Naive thymus-derived CD8-positive, alpha-beta T cell (primary cell): ENCODE results near the gene BACE1. TPM values are rescaled to one million over a fixed set of nuclear protein-coding genes. Genes with fewer than 3 reads are reported as not detected.
A peak's percentile ranks its signal among the peaks of the same experiment; 100 is the strongest.
"Not testable (repeated sequence)": the region's sequence is repeated elsewhere in the genome, so short reads cannot be mapped to it uniquely, and the experiment has no call there.

Experiments
- ATAC-seq, 2 donors: fragments of 150-1000 bp; cut with Tn5 transposase in 1 of 2; sonication (Bioruptor Pico), chemical (Tn5 transposase) in 1 of 2; 1 replicate in 1 of 2; 2 replicates in 1 of 2; pipeline ENCODE4 v1.10.0; 2021; ENCODE audit warnings: mild to moderate bottlenecking in 2 of 2, moderate library complexity in 2 of 2
- POLR2A ChIA-PET: fragments of 350-600 bp; sonication (Branson Sonifier 250); formaldehyde crosslinking; loops from one replicate; lab custom pipeline; 2021; ENCODE audit warnings: antibody characterized with exemption; lab: Charles Lee
- DNase-seq, 10 donors: peaks; one replicate each; pipeline versions ENCODE4 v3.0.0 to v3.0.0-alpha.2; 2020 to 2022
- H3K27ac Mint-ChIP-seq, 10 donors: one replicate each; pipeline ENCODE4 v1.8.0; 2020 to 2022; ENCODE audit warnings: mild to moderate bottlenecking in 10 of 10, mixed read lengths in 10 of 10, moderate library complexity in 4 of 10, inconsistent platforms in 1 of 10
- H3K27me3 Mint-ChIP-seq, 5 donors: one replicate each; pipeline ENCODE4 v1.8.0; 2021 to 2022; ENCODE audit warnings: mixed read lengths in 5 of 5
- H3K36me3 Mint-ChIP-seq, 3 donors: one replicate each; pipeline ENCODE4 v1.8.0; 2020 to 2022; ENCODE audit warnings: mixed read lengths in 3 of 3, mild to moderate bottlenecking in 2 of 3, inconsistent platforms in 1 of 3
- H3K4me1 Mint-ChIP-seq, 4 donors: one replicate each; pipeline ENCODE4 v1.8.0; 2021 to 2022; ENCODE audit warnings: mixed read lengths in 4 of 4
- H3K4me3 Mint-ChIP-seq, 10 donors: one replicate each; pipeline ENCODE4 v1.8.0; 2020 to 2022; ENCODE audit warnings: mild to moderate bottlenecking in 10 of 10, mixed read lengths in 10 of 10, moderate library complexity in 6 of 10, inconsistent platforms in 1 of 10
- H3K9me3 Mint-ChIP-seq, 9 donors: one replicate each; pipeline ENCODE4 v1.8.0; 2020 to 2022; ENCODE audit warnings: mixed read lengths in 9 of 9, mild to moderate bottlenecking in 3 of 9, inconsistent platforms in 1 of 9, moderate library complexity in 1 of 9
- polyA plus RNA-seq, 3 donors: library from polyadenylated mRNA; unstranded; fragments of 300-500 nt; fragmentation: Illumina TruSeq; gene quantifications; one replicate each; pipeline ENCODE4 v1.2.3, GENCODE V29; 2021
- total RNA-seq, 8 experiments: library from RNA in 2 of 8; stranded (reverse) in 2 of 8; gene quantifications; one replicate each; pipeline ENCODE4 v1.2.3 and lab custom pipeline; 2021 to 2026

The BACE1 gene
- total and polyA plus RNA-seq, 5 experiments from 2014 or later = 0.08 to 0.41 (median 0.27) TPM; not detected in 1

DNA sequence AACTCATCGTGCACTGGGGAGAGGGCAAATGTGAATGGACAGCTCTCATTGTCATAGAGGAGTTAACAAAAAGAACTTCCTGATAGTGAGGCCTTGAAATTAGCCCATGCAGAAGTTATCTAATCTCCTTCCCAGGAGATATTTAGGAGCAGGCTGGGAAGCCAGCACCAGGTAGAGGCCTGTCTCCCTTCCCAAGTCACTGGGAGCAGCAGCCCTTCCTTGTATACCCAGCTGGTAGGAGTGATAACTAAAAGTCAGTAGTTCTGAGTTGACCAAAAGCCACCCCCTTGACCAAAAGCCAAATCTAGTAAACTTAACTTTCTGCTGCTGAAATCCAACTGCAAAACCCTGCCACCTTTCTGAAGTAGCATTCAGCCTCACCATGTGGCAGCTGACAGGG is 26.3 kb downstream of the BACE1 start:
- DNase-seq (no peak), ATAC-seq (no peak)
- peaks cover 0 to 37% (median 17%) of the 10 kb centered on the region in 3 donors for H3K36me3 Mint-ChIP-seq
- no peaks in the 10 kb centered on the region for H3K9me3 Mint-ChIP-seq
- POLR2A ChIA-PET = no interaction called here
- no peak overlapping the region for H3K4me3 Mint-ChIP-seq
- peak overlapping the region in 1 of 10 donors; percentile 63 for H3K27ac Mint-ChIP-seq
- H3K4me1 Mint-ChIP-seq = no peaks in the 10 kb centered on the region
- H3K27me3 Mint-ChIP-seq = no peaks in the 10 kb centered on the region

DNA sequence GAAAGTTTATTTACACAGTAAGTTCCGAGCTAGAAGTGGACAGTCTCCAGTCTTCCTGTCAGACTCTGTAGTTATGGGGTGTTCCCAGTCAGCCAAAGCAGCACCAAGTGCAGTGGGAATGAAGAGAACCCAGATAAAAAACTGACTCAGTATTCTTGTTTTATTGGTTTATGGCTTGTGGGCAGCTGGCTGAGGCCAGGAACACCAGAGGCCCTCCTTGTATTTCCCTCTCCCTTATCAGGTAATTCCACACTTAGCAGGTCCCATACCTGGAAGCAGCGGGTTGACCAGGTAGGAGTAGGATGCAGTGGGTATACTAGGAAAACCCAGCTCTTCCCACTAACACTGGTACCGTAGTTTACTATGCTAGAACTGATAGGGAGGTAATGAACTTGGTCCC is 28.4 kb downstream of the BACE1 start:
- POLR2A ChIA-PET = no interaction called here
- ATAC-seq = no peak
- DNase-seq = no peak
- Mint-ChIP-seq H3K27me3 (no peaks in the 10 kb centered on the region), H3K27ac (peak overlapping the region in 1 of 10 donors; percentile 75), H3K4me3 (no peak overlapping the region), H3K4me1 (no peaks in the 10 kb centered on the region), H3K36me3 (peaks cover 2 to 53% (median 24%) of the 10 kb centered on the region in 3 donors), H3K9me3 (no peaks in the 10 kb centered on the region)

DNA sequence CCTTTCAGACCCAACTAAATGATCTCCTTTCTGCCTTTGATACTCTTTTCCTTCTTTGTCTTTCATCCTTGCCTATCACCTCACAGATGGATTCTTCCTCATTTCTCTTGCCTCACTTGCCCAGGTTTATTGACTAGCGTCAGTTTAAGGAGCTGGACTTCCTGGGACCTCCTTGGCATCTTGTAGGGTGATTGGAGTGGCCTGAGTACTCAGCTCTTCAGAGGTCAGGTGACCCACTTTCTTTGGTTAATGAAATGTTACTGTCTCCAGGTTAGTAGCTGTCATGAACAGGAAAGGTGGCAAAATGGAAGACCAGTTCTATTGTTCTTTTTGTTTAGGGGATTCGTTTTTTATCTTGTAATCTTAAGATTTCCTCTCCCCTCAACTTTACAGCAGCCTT is 29.5 kb downstream of the BACE1 start:
- ATAC-seq (no peak), DNase-seq (no peak)
- no peaks in the 10 kb centered on the region for H3K27me3 Mint-ChIP-seq
- no peak overlapping the region for H3K4me3 Mint-ChIP-seq
- peaks cover 13 to 64% (median 26%) of the 10 kb centered on the region in 3 donors for H3K36me3 Mint-ChIP-seq
- POLR2A ChIA-PET = no interaction called here
- H3K9me3 Mint-ChIP-seq = no peaks in the 10 kb centered on the region
- peak overlapping the region in 3 of 10 donors; percentile 0 to 35 (median 8) for H3K27ac Mint-ChIP-seq
- no peaks in the 10 kb centered on the region for H3K4me1 Mint-ChIP-seq

DNA sequence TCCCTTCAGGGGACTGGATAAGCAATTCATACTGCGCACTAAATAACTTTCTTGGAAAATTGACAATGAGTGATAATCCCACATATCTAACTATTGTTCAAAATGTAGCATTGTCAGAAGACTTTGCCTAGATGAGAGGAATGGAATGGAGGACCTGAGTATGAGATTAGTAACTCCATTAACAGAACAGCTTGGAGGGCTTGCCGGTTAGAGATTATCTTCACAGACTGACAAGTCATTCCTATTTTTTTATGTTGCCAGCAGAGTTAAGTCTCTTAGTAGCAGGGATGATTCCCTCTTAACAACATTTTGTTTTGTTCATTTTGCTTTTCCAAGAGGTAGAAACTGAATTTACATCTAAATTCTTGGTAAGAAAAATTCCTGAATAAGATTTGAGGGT is 32.0 kb downstream of the BACE1 start:
- no peaks in the 10 kb centered on the region for H3K9me3 Mint-ChIP-seq
- POLR2A ChIA-PET = interaction anchor here (1.6 kb wide), 1 partner anchor 57 kb away, joined by 3 read pairs; no protein-coding TSS in a partner anchor
- H3K4me3 Mint-ChIP-seq = no peak overlapping the region
- peaks cover 14 to 80% (median 29%) of the 10 kb centered on the region in 3 donors for H3K36me3 Mint-ChIP-seq
- no peak for ATAC-seq
- no peaks in the 10 kb centered on the region for H3K27me3 Mint-ChIP-seq
- H3K4me1 Mint-ChIP-seq = peaks cover 0 to 7% (median 2%) of the 10 kb centered on the region in 4 donors
- no peak overlapping the region for H3K27ac Mint-ChIP-seq
- DNase-seq = no peak

DNA sequence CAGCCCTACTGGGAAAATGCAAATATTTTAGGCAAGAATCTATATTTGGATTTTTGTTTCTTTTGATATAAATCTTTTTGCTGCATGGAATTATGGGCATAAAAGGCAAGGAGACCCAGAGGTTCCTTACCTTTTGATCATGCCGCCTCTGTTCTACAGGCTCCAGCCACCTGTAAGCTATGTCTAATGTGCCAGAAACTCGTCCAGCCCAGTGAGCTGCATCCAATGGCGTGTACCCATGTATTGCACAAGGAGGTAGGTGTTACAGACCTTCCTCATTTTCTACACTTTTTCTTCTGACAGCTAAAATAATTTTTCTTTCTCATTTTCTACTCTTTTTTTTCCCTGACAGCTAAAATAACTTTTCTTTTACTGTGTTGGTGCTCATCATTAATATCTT is 33.1 kb downstream of the BACE1 start:
- Mint-ChIP-seq H3K27me3 (no peaks in the 10 kb centered on the region), H3K9me3 (no peaks in the 10 kb centered on the region), H3K4me1 (peaks cover 0 to 7% (median 3%) of the 10 kb centered on the region in 4 donors), H3K27ac (peak overlapping the region in 1 of 10 donors; percentile 13), H3K36me3 (peaks cover 14 to 79% (median 27%) of the 10 kb centered on the region in 3 donors), H3K4me3 (no peak overlapping the region)
- POLR2A ChIA-PET = interaction anchor here (1.6 kb wide), 1 partner anchor 56 kb away, joined by 3 read pairs; no protein-coding TSS in a partner anchor
- no peak for ATAC-seq
- no peak for DNase-seq

DNA sequence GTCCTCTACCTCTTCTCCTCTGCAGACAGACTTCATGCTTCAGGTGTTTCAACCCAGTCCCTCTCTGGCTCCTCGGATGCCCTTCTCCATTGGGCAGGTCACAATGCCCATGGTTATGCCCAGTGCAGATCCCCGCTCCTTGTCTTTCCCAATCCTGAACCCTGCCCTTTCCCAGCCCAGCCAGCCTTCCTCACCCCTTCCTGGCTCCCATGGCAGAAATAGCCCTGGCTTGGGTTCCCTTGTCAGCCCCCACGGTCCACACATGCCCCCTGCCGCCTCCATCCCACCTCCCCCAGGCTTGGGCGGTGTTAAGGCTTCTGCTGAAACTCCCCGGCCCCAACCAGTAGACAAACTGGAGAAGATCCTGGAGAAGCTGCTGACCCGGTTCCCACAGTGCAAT is 34.2 kb downstream of the BACE1 start:
- Mint-ChIP-seq H3K36me3 (peaks cover 14 to 75% (median 27%) of the 10 kb centered on the region in 3 donors), H3K4me3 (no peak overlapping the region), H3K27me3 (no peaks in the 10 kb centered on the region), H3K27ac (peak overlapping the region in 3 of 10 donors; percentile 19 to 60 (median 53)), H3K4me1 (peaks cover 0 to 7% (median 3%) of the 10 kb centered on the region in 4 donors), H3K9me3 (no peaks in the 10 kb centered on the region)
- POLR2A ChIA-PET = no interaction called here
- DNase-seq = no peak
- no peak for ATAC-seq

DNA sequence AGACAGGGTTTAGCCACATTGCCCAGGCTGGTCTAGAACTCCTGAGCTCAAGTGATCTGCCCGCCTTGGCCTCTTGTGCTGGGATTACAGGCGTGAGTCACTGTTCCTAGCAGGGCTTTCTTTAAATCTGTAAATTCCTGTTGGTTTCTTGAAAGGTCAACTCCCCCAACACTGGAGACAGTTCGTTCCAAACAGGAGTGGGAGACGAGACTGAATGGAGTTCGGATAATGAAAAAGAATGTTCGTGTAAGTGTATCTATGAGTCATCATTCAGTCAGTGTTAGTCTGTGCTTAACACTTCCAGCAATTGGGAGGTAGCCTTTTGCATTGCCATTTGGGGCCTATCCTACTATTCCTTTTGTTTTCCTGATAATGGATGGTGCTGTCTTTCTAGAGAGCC is 34.9 kb downstream of the BACE1 start:
- peak overlapping the region in 1 of 10 donors; percentile 18 for H3K4me3 Mint-ChIP-seq
- H3K9me3 Mint-ChIP-seq = no peaks in the 10 kb centered on the region
- peaks cover 0 to 7% (median 3%) of the 10 kb centered on the region in 4 donors for H3K4me1 Mint-ChIP-seq
- H3K27ac Mint-ChIP-seq = peak overlapping the region in 2 of 10 donors; percentile 15 to 19
- peaks cover 14 to 68% (median 25%) of the 10 kb centered on the region in 3 donors for H3K36me3 Mint-ChIP-seq
- H3K27me3 Mint-ChIP-seq = no peaks in the 10 kb centered on the region
- DNase-seq (no peak), ATAC-seq (no peak)
- POLR2A ChIA-PET = no interaction called here

DNA sequence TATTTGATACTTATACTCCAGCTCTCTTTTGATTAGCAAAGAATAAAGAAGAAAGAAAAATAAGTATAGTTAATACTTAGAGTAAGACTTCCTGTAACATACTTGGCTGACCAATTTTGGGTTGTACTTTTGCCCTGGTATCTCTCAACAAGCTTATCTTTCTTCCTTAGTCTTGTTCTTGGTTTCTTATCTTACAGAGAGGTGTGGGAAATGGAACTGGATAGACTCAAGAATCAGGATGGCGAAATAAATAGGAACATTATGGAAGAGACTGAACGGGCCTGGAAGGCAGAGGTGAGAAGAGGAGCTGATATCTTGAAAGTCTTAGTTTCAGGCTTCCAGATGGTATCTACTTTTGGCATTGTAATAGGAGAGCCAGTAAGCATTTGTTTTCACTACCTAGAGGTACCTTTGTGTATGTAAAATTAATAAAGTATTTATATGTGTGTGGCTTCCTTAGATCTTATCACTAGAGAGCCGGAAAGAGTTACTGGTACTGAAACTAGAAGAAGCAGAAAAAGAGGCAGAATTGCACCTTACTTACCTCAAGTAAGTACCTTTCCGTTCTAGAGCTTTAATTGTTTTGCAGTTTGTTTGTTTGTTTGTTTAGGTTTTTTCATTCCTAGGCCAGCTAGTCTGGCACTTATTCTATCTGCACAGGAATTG is 36.2 kb downstream of the BACE1 start:
- Mint-ChIP-seq H3K36me3 (peaks cover 14 to 67% (median 21%) of the 10 kb centered on the region in 3 donors), H3K27ac (peak overlapping the region in 6 of 10 donors; percentile 19 to 96 (median 51))
- no peak for ATAC-seq

DNA sequence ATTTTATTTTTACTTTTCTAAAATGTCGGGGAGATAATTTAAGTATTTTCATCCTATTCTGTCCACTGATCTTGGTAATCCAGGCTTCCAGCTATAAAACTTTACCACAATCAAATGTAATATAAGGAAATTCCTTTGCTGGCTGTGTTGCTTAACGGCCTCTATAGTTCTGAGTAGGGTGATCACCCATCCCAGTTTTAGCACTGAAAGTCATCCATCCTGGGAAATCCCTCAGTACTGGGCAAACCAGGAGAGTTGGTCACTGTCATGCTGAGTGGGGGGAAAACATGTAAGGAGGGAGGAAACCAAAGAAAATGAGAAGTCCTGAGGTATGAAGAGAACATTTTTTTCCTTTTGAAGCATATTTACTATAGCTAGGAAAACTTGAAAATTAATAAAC is 37.7 kb downstream of the BACE1 start:
- no peak for DNase-seq
- POLR2A ChIA-PET = no interaction called here
- Mint-ChIP-seq H3K27ac (peak overlapping the region in 1 of 10 donors; percentile 43), H3K36me3 (peaks cover 14 to 62% (median 25%) of the 10 kb centered on the region in 3 donors), H3K4me1 (peaks cover 0 to 20% (median 3%) of the 10 kb centered on the region in 4 donors), H3K9me3 (peaks cover 0 to 3% (median 0%) of the 10 kb centered on the region in 9 donors), H3K27me3 (no peaks in the 10 kb centered on the region), H3K4me3 (no peak overlapping the region)
- no peak for ATAC-seq

More for the DNA sequence above, 36.2 kb downstream of the BACE1 start:
- Mint-ChIP-seq H3K4me1 (peaks cover 0 to 17% (median 3%) of the 10 kb centered on the region in 4 donors), H3K9me3 (no peaks in the 10 kb centered on the region), H3K27me3 (no peaks in the 10 kb centered on the region), H3K4me3 (peak overlapping the region in 2 of 10 donors; percentile 46 to 70)
- POLR2A ChIA-PET = no interaction called here
- no peak for DNase-seq

DNA sequence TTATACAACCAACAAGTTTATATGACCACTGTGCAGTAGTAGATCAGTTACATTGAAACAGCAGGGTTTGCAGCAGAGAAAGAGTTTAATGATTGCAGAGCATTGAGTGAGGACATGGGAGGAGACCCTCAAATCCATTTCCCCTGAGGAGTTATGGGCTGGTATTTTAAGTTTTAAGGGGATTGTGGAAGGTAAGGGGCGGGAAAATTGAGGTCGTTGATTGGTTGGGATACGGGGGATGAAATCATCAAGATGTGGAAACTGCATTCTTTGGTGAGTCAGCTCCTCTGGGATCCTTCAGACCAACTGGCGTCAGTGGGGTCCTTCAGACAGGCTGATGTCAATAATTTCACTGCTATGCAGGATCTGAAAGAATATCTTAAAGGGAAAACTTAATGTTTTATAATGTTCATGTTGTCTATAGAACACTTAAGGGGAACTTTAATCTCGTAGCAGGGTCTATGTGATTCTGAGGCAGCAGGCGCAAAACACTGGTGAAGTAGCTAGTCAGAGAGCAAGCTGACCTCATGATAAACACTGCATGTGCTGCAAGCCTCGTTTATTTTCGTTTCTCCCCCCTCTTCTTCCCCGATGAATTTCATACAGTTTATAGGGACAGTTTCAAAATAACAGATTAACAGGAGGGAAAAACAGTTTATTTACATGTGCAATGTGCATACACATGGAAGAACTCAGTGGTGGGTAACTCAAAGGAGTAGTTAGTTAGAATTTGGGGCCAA is 42.3 kb downstream of the BACE1 start:
- Mint-ChIP-seq H3K4me3 (no peak overlapping the region), H3K27ac (peak overlapping the region in 1 of 10 donors; percentile 17), H3K4me1 (peaks cover 0 to 14% (median 2%) of the 10 kb centered on the region in 4 donors), H3K27me3 (no peaks in the 10 kb centered on the region), H3K36me3 (peaks cover 0 to 43% (median 32%) of the 10 kb centered on the region in 3 donors), H3K9me3 (peaks cover 0 to 5% (median 0%) of the 10 kb centered on the region in 9 donors)
- ATAC-seq (no peak), DNase-seq (no peak)
- POLR2A ChIA-PET = no interaction called here

DNA sequence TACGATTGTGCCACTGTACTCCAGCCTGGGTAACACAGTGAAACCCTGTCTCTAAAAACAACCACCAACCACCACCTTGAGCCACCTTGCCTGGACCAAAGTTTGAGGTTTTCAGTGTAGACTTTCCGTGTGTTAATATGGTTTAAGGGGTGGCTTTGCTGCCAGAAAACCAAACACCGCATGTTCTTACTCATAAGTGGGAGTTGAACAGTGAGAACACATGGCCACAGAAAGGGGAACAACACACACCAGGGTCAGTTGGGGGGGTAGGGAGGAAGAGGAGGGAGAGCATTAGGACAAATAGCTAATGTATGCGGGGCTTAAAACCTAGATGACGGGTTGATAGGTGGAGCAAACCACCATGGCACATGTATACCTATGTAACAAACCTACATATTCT is 43.9 kb downstream of the BACE1 start:
- Mint-ChIP-seq H3K4me1 (peaks cover 0 to 14% (median under 1%) of the 10 kb centered on the region in 4 donors), H3K36me3 (peaks cover 0 to 56% (median 34%) of the 10 kb centered on the region in 3 donors)
- DNase-seq, ATAC-seq, H3K27me3 Mint-ChIP-seq, H3K27ac Mint-ChIP-seq, H3K4me3 Mint-ChIP-seq, H3K9me3 Mint-ChIP-seq, POLR2A ChIA-PET: not testable (repeated sequence)

DNA sequence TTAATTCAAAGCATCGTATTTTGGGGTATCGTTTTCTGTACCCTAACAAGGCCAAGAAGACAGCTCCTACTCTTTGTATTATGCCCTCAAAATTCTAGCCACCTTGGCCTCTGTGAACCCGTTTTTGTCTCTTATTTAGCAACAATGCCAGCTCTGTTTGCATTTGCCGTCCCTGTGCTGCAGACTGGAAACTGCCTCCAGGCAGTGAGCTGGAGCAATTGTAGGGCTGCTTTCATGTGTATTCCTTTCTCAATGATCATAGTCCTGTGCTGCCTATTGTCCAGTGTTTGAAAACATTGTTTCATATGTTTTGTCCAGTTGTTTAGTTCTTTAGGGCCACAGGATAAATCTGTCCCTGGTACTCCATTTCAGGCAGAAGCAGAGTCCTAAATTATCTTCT is 44.8 kb downstream of the BACE1 start:
- peak overlapping the region in 1 of 10 donors; percentile 59 for H3K27ac Mint-ChIP-seq
- H3K4me1 Mint-ChIP-seq = peaks cover 0 to 14% (median under 1%) of the 10 kb centered on the region in 4 donors
- no peak overlapping the region for H3K4me3 Mint-ChIP-seq
- H3K9me3 Mint-ChIP-seq = peaks cover 0 to 5% (median 0%) of the 10 kb centered on the region in 9 donors
- no peak for DNase-seq
- no peak for ATAC-seq
- peaks cover 0 to 66% (median 34%) of the 10 kb centered on the region in 3 donors for H3K36me3 Mint-ChIP-seq
- POLR2A ChIA-PET = no interaction called here
- no peaks in the 10 kb centered on the region for H3K27me3 Mint-ChIP-seq

DNA sequence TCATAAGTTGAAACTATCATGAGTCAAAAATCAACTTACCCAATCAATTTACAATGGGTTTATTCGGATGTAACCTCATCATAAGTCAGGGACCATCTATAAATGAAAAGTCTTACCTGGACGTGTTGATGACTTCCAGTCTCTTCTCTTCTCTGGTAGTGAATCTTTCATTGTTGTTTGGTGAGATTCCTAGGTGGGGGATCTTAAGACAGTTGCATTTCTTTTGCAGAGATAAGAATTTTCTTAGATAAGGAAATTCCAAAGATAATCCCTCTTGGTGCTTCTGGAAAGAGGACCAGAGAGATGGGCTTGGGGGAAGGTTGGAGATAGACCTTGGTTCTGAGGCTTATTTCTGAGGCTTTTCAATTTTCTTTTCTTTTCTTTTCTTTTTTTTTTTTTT is 46.2 kb downstream of the BACE1 start:
- H3K36me3 Mint-ChIP-seq = peaks cover 0 to 59% (median 35%) of the 10 kb centered on the region in 3 donors
- H3K4me1 Mint-ChIP-seq = peaks cover 0 to 5% (median under 1%) of the 10 kb centered on the region in 4 donors

More for the DNA sequence above, 46.2 kb downstream of the BACE1 start:
- H3K9me3 Mint-ChIP-seq = peaks cover 0 to 5% (median 0%) of the 10 kb centered on the region in 9 donors
- H3K27ac Mint-ChIP-seq = no peak overlapping the region
- POLR2A ChIA-PET = no interaction called here
- no peaks in the 10 kb centered on the region for H3K27me3 Mint-ChIP-seq
- ATAC-seq (no peak), DNase-seq (no peak)
- H3K4me3 Mint-ChIP-seq = no peak overlapping the region
